Fibroblast of villous mesenchyme (primary cell): Measurements from ENCODE around the gene NR3C2. TPM values are rescaled to one million over a fixed set of nuclear protein-coding genes. Genes with fewer than 3 reads are reported as not detected.

Experiments used
- DNase-seq: peaks from one replicate; pipeline ENCODE4 v3.0.0-alpha.2; 2010; ENCODE audit warnings: low read depth
- H3K4me3 ChIP-seq: 2 replicates; pipeline ENCODE4 v1.5.1; 2011; ENCODE audit warnings: low read depth, mild to moderate bottlenecking, low read length
- total RNA-seq: library from RNA; depleted of rRNA; stranded (reverse); fragments of >200 nt; gene quantifications from 2 replicates; pipeline ENCODE4 v1.2.3, GENCODE V29; 2012
- TF ChIP-seq, protein P1 (sequence below): IDR thresholded peaks from 2 replicates; pipeline ENCODE4 v1.5.1; 2012; ENCODE audit warnings: low read depth, mild to moderate bottlenecking, low read length; ENCODE audit not compliant: insufficient read depth

The NR3C2 gene
- total RNA-seq, 1 donor = under 0.01 TPM

DNA sequence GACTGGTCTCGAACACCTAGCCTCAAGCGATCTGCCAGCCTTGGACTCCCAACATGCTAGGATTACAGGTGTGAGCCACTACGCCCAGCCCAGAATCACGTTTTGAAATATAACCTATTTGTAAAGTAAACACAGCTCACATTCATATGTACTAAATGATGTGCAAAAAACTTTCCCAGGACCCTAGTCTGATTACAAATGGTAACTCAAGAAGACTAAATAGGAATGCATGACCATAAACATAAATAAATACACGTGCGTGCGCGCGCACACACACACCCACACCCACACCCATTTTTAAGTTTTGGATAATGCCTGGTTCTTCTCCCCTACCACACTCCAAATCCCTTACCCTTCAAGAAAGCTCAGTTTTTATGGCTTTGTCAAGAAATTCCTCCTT is 163.9 kb downstream of the NR3C2 start:
- no peak for DNase-seq
- H3K4me3 ChIP-seq = no peak overlapping the region
- TF ChIP-seq, protein P1, sequence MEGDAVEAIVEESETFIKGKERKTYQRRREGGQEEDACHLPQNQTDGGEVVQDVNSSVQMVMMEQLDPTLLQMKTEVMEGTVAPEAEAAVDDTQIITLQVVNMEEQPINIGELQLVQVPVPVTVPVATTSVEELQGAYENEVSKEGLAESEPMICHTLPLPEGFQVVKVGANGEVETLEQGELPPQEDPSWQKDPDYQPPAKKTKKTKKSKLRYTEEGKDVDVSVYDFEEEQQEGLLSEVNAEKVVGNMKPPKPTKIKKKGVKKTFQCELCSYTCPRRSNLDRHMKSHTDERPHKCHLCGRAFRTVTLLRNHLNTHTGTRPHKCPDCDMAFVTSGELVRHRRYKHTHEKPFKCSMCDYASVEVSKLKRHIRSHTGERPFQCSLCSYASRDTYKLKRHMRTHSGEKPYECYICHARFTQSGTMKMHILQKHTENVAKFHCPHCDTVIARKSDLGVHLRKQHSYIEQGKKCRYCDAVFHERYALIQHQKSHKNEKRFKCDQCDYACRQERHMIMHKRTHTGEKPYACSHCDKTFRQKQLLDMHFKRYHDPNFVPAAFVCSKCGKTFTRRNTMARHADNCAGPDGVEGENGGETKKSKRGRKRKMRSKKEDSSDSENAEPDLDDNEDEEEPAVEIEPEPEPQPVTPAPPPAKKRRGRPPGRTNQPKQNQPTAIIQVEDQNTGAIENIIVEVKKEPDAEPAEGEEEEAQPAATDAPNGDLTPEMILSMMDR = no peak

DNA sequence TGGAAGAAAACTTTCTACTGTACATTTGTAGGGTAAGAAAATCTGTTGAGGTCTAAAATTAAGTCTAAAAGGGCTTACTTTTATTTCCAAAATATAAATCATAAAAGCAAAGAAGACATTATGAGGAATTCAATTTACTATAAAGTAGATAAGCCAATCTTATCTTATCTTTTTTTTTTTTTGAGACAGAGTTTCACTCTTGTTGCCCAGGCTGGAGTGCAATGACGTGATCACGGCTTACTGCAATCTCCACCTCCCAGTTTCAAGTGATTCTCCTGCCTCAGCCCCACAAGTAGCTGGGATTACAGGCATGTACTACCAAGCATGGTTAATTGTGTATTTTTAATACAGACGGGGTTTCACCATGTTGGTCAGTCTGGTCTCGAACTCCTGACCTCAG is 166.9 kb downstream of the NR3C2 start:
- TF ChIP-seq, protein P1 = no peak
- no peak for DNase-seq
- H3K4me3 ChIP-seq = no peak overlapping the region

- TF ChIP-seq, protein P1 = no peak
- H3K4me3 ChIP-seq = no peak overlapping the region
- DNase-seq = no peak
These were observed 168.7 kb downstream of the NR3C2 start for GRCh38 chr4:148273501-148273986.

GRCh38 chr4:148271166-148271565 is 171.0 kb downstream of the NR3C2 start:
- H3K4me3 ChIP-seq = no peak overlapping the region
- TF ChIP-seq, protein P1 = no peak
- no peak for DNase-seq

GRCh38 chr4:148270630-148271029 is 171.6 kb downstream of the NR3C2 start:
- no peak overlapping the region for H3K4me3 ChIP-seq
- DNase-seq = no peak
- TF ChIP-seq, protein P1 = no peak

DNA sequence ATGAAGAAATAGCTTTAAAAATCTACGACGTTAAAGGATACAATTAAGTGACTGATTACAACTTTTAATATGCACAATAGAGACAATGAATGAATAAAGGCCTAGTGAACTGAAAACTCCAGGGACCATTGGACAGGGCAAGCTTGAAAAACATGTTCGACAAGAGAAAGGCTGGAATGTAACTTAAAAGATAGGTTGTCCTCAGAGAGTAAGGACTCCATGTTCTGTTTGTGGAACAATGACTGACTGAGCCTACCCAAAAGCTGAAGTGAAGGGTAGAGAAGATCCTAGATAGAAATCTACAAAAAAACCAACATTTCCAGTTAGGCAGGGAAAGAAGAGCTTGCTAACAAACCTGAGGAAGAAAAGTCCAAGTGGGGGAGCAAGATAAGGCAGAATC is 173.4 kb downstream of the NR3C2 start:
- TF ChIP-seq, protein P1 = no peak
- DNase-seq = no peak
- H3K4me3 ChIP-seq = no peak overlapping the region

DNA sequence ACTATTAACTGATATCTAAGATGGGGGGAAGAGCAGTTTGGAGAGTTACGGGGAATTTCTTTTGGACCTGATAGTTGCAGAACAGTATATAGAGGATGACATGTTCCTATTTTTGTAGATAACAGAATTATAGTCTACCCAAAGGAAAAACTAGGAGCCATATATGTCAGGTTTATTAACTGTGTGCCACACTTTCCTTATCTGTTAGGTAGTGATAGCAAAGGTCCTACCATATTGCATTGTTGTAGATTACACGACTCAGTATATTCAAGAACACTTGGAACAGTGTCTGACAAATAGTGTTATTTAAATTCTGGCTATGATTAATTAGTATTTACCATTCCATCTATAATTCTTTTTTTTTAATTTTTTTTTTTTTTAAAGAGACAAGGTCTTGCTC is 175.3 kb downstream of the NR3C2 start:
- H3K4me3 ChIP-seq = no peak overlapping the region

More for the DNA sequence above, 175.3 kb downstream of the NR3C2 start:
- DNase-seq = no peak
- TF ChIP-seq, protein P1 = no peak
